ENCODE results near the gene OPTC. TPM values are rescaled to one million over a fixed set of nuclear protein-coding genes. Genes with fewer than 3 reads are reported as not detected.
A peak's percentile ranks its signal among the peaks of the same experiment; 100 is the strongest.

OPTC gene
- total and polyA plus RNA-seq, 9 donors: 0.08 TPM; not detected in 8

GRCh38 chr1:203551550-203551949 lies 57.6 kb downstream of the OPTC start:
- Histone ChIP-seq H3K36me3 (no peaks in the 10 kb centered on the region), H3K4me3 (no peak overlapping the region), H3K9me3 (no peaks in the 10 kb centered on the region), H3K27me3 (no peaks in the 10 kb centered on the region), H3K4me1 (ENCODE audit: insufficient read depth) (peaks cover 11% of the 10 kb centered on the region), H3K27ac (no peak overlapping the region)
- no peak for DNase-seq
- TF ChIP-seq POLR2A (IDR thresholded peaks at IDR 0.05) (no peak), EP300 (IDR thresholded peaks at IDR 0.05) (no peak), CTCF (IDR thresholded peaks at IDR 0.05) (no peak)
- 68 to 70% (median 68%) methylated on average over 5 of the region's 5 CpGs for WGBS, 3 donors
- intact Hi-C loops (cut with DNase I): no loop called here

- Histone ChIP-seq H3K27me3 (no peaks in the 10 kb centered on the region), H3K9me3 (no peaks in the 10 kb centered on the region), H3K4me3 (no peak overlapping the region), H3K4me1 (ENCODE audit: insufficient read depth) (peaks cover 19% of the 10 kb centered on the region), H3K27ac (no peak overlapping the region), H3K36me3 (no peaks in the 10 kb centered on the region)
- 86 to 90% (median 86%) methylated on average over 4 of the region's 4 CpGs for WGBS, 3 donors
- no peak for TF ChIP-seq EP300 (IDR thresholded peaks at IDR 0.05)
- TF ChIP-seq POLR2A (IDR thresholded peaks at IDR 0.05): no peak
- TF ChIP-seq CTCF (IDR thresholded peaks at IDR 0.05): no peak
- no peak for DNase-seq
- intact Hi-C loops (cut with DNase I): no loop called here
Measured at GRCh38 chr1:203553496-203553895, 59.5 kb downstream of the OPTC start.

GRCh38 chr1:203554071-203554470 lies 60.1 kb downstream of the OPTC start:
- Histone ChIP-seq H3K4me3 (no peak overlapping the region), H3K36me3 (no peaks in the 10 kb centered on the region), H3K4me1 (ENCODE audit: insufficient read depth) (peaks cover 21% of the 10 kb centered on the region), H3K27me3 (no peaks in the 10 kb centered on the region), H3K9me3 (no peaks in the 10 kb centered on the region), H3K27ac (no peak overlapping the region)
- no peak for DNase-seq
- WGBS, 3 donors: 88 to 93% (median 88%) methylated on average over 3 of the region's 3 CpGs
- no peak for TF ChIP-seq POLR2A (IDR thresholded peaks at IDR 0.05)
- no peak for TF ChIP-seq CTCF (IDR thresholded peaks at IDR 0.05)
- TF ChIP-seq EP300 (IDR thresholded peaks at IDR 0.05): no peak
- intact Hi-C loops (cut with DNase I): no loop called here

- 61 to 72% (median 72%) methylated on average over 8 of the region's 8 CpGs for WGBS, 3 donors
- peak overlapping the region; percentile 78 to 82 for H3K27ac ChIP-seq
- intact Hi-C loops (cut with DNase I): no loop called here
- H3K4me1 ChIP-seq (ENCODE audit: insufficient read depth): peaks cover 21% of the 10 kb centered on the region
- no peak overlapping the region for H3K4me3 ChIP-seq
- H3K36me3 ChIP-seq: no peaks in the 10 kb centered on the region
- no peaks in the 10 kb centered on the region for H3K27me3 ChIP-seq
- H3K9me3 ChIP-seq: no peaks in the 10 kb centered on the region
- DNase-seq: no peak
- TF ChIP-seq CTCF (IDR thresholded peaks at IDR 0.05) (no peak), EP300 (IDR thresholded peaks at IDR 0.05) (no peak), POLR2A (IDR thresholded peaks at IDR 0.05) (no peak)
Measured at GRCh38 chr1:203555076-203555475, 61.1 kb downstream of the OPTC start.

All from ovary (tissue), 9 donors.